HEK293 (cell line): ENCODE measurements around the gene TMCC1.
A peak's percentile ranks its signal among the peaks of the same experiment; 100 is the strongest.

Source experiments
- CTCF ChIA-PET: fragments of 350-600 bp; formaldehyde crosslinking; extraction: SDS; loops from one replicate; lab custom pipeline; 2021; ENCODE audit warnings: antibody characterized with exemption; lab: Yijun Ruan, JAX
- POLR2A ChIA-PET: fragments of 300-600 bp; formaldehyde crosslinking; extraction: SDS; loops from one replicate; lab custom pipeline; 2020; ENCODE audit warnings: antibody characterized with exemption, inconsistent platforms; lab: Yijun Ruan, JAX
- H3K27ac ChIP-seq: fragments of 200-500 bp; sonication (Bioruptor generic); 2 replicates; pipeline ENCODE4 v1.5.1; 2014; ENCODE audit warnings: low read depth, low read length, control low read depth, inconsistent platforms; ENCODE audit errors: extremely low read depth
- H3K36me3 ChIP-seq, 2 experiments: fragments of 200-500 bp in 1 of 2; sonication (Bioruptor generic) in 1 of 2; 1 replicate in 1 of 2; 2 replicates in 1 of 2; pipeline ENCODE4 v1.5.1; 2014 to 2017; ENCODE audit warnings: inconsistent platforms in 2 of 2, low read length in 2 of 2; ENCODE audit not compliant: control insufficient read depth in 2 of 2, insufficient read depth in 1 of 2
- H3K4me1 ChIP-seq: fragments of 200-500 bp; sonication (Bioruptor generic); 2 replicates; pipeline ENCODE4 v1.5.1; 2014; ENCODE audit warnings: mild to moderate bottlenecking, low read length, inconsistent platforms; ENCODE audit not compliant: control insufficient read depth, insufficient read depth
- H3K4me3 ChIP-seq: 2 replicates; pipeline ENCODE4 v1.5.1; 2011; ENCODE audit warnings: low read depth, mild to moderate bottlenecking, control low read depth, low read length, moderate library complexity
- H3K9me3 ChIP-seq: fragments of 200-500 bp; sonication (Bioruptor generic); 2 replicates; pipeline ENCODE4 v1.5.1; 2014; ENCODE audit warnings: low read depth, low read length, inconsistent platforms; ENCODE audit not compliant: control insufficient read depth, insufficient read depth
- KLF8 ChIP-seq: fragments of 450-650 bp; formaldehyde crosslinking; IDR thresholded peaks from 2 replicates; pipeline ENCODE4 v1.5.1; 2016; ENCODE audit warnings: missing biosample characterization, missing genetic modification characterization
- MYNN ChIP-seq: fragments of 450-650 bp; formaldehyde crosslinking; IDR thresholded peaks from 2 replicates; pipeline ENCODE4 v1.5.1; 2016; ENCODE audit warnings: missing biosample characterization, missing genetic modification characterization, borderline replicate concordance
- PRDM6 ChIP-seq: fragments of 450-650 bp; formaldehyde crosslinking; IDR thresholded peaks from 2 replicates; pipeline ENCODE4 v1.5.1; 2017; ENCODE audit warnings: missing biosample characterization, missing genetic modification characterization
- ZBTB17 ChIP-seq: fragments of 450-650 bp; formaldehyde crosslinking; IDR thresholded peaks from 2 replicates; pipeline ENCODE4 v1.5.1; 2016; ENCODE audit warnings: missing biosample characterization, missing genetic modification characterization
- ZNF138 ChIP-seq: fragments of 450-650 bp; formaldehyde crosslinking; IDR thresholded peaks from 2 replicates; pipeline ENCODE4 v1.5.1; 2016; ENCODE audit warnings: missing biosample characterization, missing genetic modification characterization, borderline replicate concordance
- ZNF16 ChIP-seq: fragments of 450-650 bp; formaldehyde crosslinking; IDR thresholded peaks from 2 replicates; pipeline ENCODE4 v1.5.1; 2016; ENCODE audit warnings: low read depth, missing biosample characterization, missing genetic modification characterization
- ZNF211 ChIP-seq: fragments of 450-650 bp; formaldehyde crosslinking; IDR thresholded peaks from 2 replicates; pipeline ENCODE4 v1.5.1; 2016; ENCODE audit warnings: low read depth, missing biosample characterization, missing genetic modification characterization
- ZNF280D ChIP-seq: fragments of 450-650 bp; formaldehyde crosslinking; IDR thresholded peaks from 2 replicates; pipeline ENCODE4 v1.5.1; 2016; ENCODE audit warnings: missing biosample characterization, missing genetic modification characterization
- ZNF335 ChIP-seq: fragments of 450-650 bp; formaldehyde crosslinking; conservative IDR thresholded peaks from 2 replicates; pipeline ENCODE4 v1.5.1; 2016; ENCODE audit warnings: missing biosample characterization, missing genetic modification characterization
- ZNF449 ChIP-seq: fragments of 450-650 bp; formaldehyde crosslinking; IDR thresholded peaks from 2 replicates; pipeline ENCODE4 v1.5.1; 2017; ENCODE audit warnings: missing biosample characterization, mild to moderate bottlenecking, missing genetic modification characterization, moderate library complexity
- ZNF529 ChIP-seq: fragments of 450-650 bp; formaldehyde crosslinking; IDR thresholded peaks from 2 replicates; pipeline ENCODE4 v1.5.1; 2017; ENCODE audit warnings: missing genetic modification characterization, missing biosample characterization; ENCODE audit not compliant: insufficient replicate concordance
- ZNF600 ChIP-seq: fragments of 450-650 bp; formaldehyde crosslinking; IDR thresholded peaks from 2 replicates; pipeline ENCODE4 v1.5.1; 2016; ENCODE audit warnings: missing biosample characterization, missing genetic modification characterization
- ZNF629 ChIP-seq: fragments of 450-650 bp; formaldehyde crosslinking; IDR thresholded peaks from 2 replicates; pipeline ENCODE4 v1.5.1; 2017; ENCODE audit warnings: missing biosample characterization, missing genetic modification characterization
- ZNF707 ChIP-seq: fragments of 450-650 bp; formaldehyde crosslinking; IDR thresholded peaks from 2 replicates; pipeline ENCODE4 v1.5.1; 2016; ENCODE audit warnings: missing biosample characterization, missing genetic modification characterization
- ZNF837 ChIP-seq: fragments of 450-650 bp; formaldehyde crosslinking; IDR thresholded peaks from 2 replicates; pipeline ENCODE4 v1.5.1; 2016; ENCODE audit warnings: missing biosample characterization, missing genetic modification characterization
- ZSCAN18 ChIP-seq: fragments of 450-650 bp; formaldehyde crosslinking; IDR thresholded peaks from 2 replicates; pipeline ENCODE4 v1.5.1; 2016; ENCODE audit warnings: missing biosample characterization, missing genetic modification characterization
- ZSCAN23 ChIP-seq: fragments of 450-650 bp; formaldehyde crosslinking; IDR thresholded peaks from 2 replicates; pipeline ENCODE4 v1.5.1; 2016; ENCODE audit warnings: missing biosample characterization, missing genetic modification characterization

The TMCC1 gene

GRCh38 chr3:129727707-129728106 lies 165.8 kb downstream of the TMCC1 start:
- H3K9me3 ChIP-seq, result no peaks in the 10 kb centered on the region
- H3K4me3 ChIP-seq, result no peak overlapping the region
- ChIA-PET CTCF (interaction anchor here (0.8 kb wide), 1 partner anchor 97 kb away, joined by 4 read pairs; no protein-coding TSS in a partner anchor), POLR2A (no interaction called here)
- H3K4me1 ChIP-seq, result no peaks in the 10 kb centered on the region
- no peak for TF ChIP-seq ZNF16 (tag by site-specific recombination)
- peak; percentile 57; the same call in 1 of the 2 replicates for TF ChIP-seq ZNF449 (tag by site-specific recombination)
- H3K27ac ChIP-seq, result no peak overlapping the region
- H3K36me3 ChIP-seq, result no peaks in the 10 kb centered on the region

GRCh38 chr3:129723558-129724324 lies 169.8 kb downstream of the TMCC1 start:
- peak; percentile 67 for TF ChIP-seq ZNF335
- no peak for TF ChIP-seq ZSCAN23
- no peak for TF ChIP-seq PRDM6 (tag by site-specific recombination)
- TF ChIP-seq ZNF600 (tag by site-specific recombination), result peak; percentile 48; the same call in 1 of the 2 replicates
- ChIA-PET CTCF (no interaction called here), POLR2A (no interaction called here)

GRCh38 chr3:129722527-129722926 lies 171.0 kb downstream of the TMCC1 start:
- CTCF ChIA-PET, result no interaction called here
- no peak overlapping the region for H3K27ac ChIP-seq
- POLR2A ChIA-PET, result interaction anchor here (0.6 kb wide), 1 partner anchor 10 kb away, joined by 3 read pairs; no protein-coding TSS in a partner anchor
- H3K36me3 ChIP-seq, result no peaks in the 10 kb centered on the region
- TF ChIP-seq ZNF280D (no peak), ZNF335 (no peak)
- TF ChIP-seq, all 188 proteins: peak for 0
- H3K9me3 ChIP-seq, result no peaks in the 10 kb centered on the region
- no peak overlapping the region for H3K4me3 ChIP-seq
- no peaks in the 10 kb centered on the region for H3K4me1 ChIP-seq

More at GRCh38 chr3:129723558-129724324, 169.8 kb downstream of the TMCC1 start:
- Histone ChIP-seq H3K4me3 (no peak overlapping the region), H3K4me1 (no peaks in the 10 kb centered on the region), H3K27ac (no peak overlapping the region), H3K36me3 (no peaks in the 10 kb centered on the region), H3K9me3 (no peaks in the 10 kb centered on the region)

GRCh38 chr3:129718201-129718600 lies 175.3 kb downstream of the TMCC1 start:
- Histone ChIP-seq H3K4me1 (no peaks in the 10 kb centered on the region), H3K27ac (no peak overlapping the region), H3K9me3 (no peaks in the 10 kb centered on the region), H3K36me3 (no peaks in the 10 kb centered on the region), H3K4me3 (no peak overlapping the region)
- POLR2A ChIA-PET, result no interaction called here
- CTCF ChIA-PET, result no interaction called here
- no peak for TF ChIP-seq ZNF529 (tag by site-specific recombination)
- no peak for TF ChIP-seq ZSCAN18 (tag by site-specific recombination)
- no peak for TF ChIP-seq MYNN (tag by site-specific recombination)
- TF ChIP-seq ZNF211 (tag by site-specific recombination), result no peak
- no peak for TF ChIP-seq ZNF138 (tag by site-specific recombination)
- no peak for TF ChIP-seq ZNF629
- no peak for TF ChIP-seq ZNF837
- TF ChIP-seq ZBTB17 (tag by site-specific recombination), result no peak
- no peak for TF ChIP-seq ZNF707 (tag by site-specific recombination)
- no peak for TF ChIP-seq KLF8
